HepG2 (cell line): ENCODE data around the gene HCRT. TPM values are rescaled to one million over a fixed set of nuclear protein-coding genes. Genes with fewer than 3 reads are reported as not detected.

Experiments used
- HOXA9 ChIP-seq: sonication (generic); formaldehyde crosslinking; IDR thresholded peaks from 2 replicates; pipeline ENCODE4 v1.8.1; 2022; ENCODE audit warnings: missing genetic modification reagents, mild to moderate bottlenecking, moderate library complexity, borderline replicate concordance
- MAFG ChIP-seq: sonication (generic); formaldehyde crosslinking; IDR thresholded peaks from 2 replicates; pipeline ENCODE4 v1.5.1; 2020; ENCODE audit warnings: mild to moderate bottlenecking, missing genetic modification reagents
- MYC ChIP-seq: sonication (generic); formaldehyde crosslinking; IDR thresholded peaks from 2 replicates; pipeline ENCODE4 v1.9.0; 2021; ENCODE audit warnings: missing genetic modification reagents, borderline replicate concordance
- SALL1 ChIP-seq: sonication (generic); formaldehyde crosslinking; IDR thresholded peaks from 2 replicates; pipeline ENCODE4 v1.8.0; 2022; ENCODE audit warnings: mild to moderate bottlenecking, missing genetic modification reagents
- SALL2 ChIP-seq: sonication (generic); formaldehyde crosslinking; IDR thresholded peaks from 2 replicates; pipeline ENCODE4 v1.8.1; 2023; ENCODE audit warnings: mild to moderate bottlenecking, missing genetic modification reagents, inconsistent platforms
- STAT6 ChIP-seq: sonication (generic); formaldehyde crosslinking; IDR thresholded peaks from 2 replicates; pipeline ENCODE4 v1.4.0; 2020; ENCODE audit warnings: missing genetic modification reagents, mild to moderate bottlenecking, borderline replicate concordance
- THAP11 ChIP-seq: IDR thresholded peaks from 2 replicates; pipeline ENCODE4 v1.6.1; 2016; ENCODE audit warnings: missing biosample characterization, missing genetic modification reagents
- THRA ChIP-seq: sonication (generic); formaldehyde crosslinking; IDR thresholded peaks from 2 replicates; pipeline ENCODE4 v1.4.0; 2020; ENCODE audit warnings: missing genetic modification reagents, borderline replicate concordance
- ZNF142 ChIP-seq: sonication (generic); formaldehyde crosslinking; IDR thresholded peaks from 2 replicates; pipeline ENCODE4 v1.4.0; 2020; ENCODE audit warnings: missing genetic modification reagents
- ZNF687 ChIP-seq: sonication (generic); formaldehyde crosslinking; IDR thresholded peaks from 2 replicates; pipeline ENCODE4 v1.5.1; 2020; ENCODE audit warnings: mild to moderate bottlenecking, missing genetic modification reagents, moderate library complexity
- ZNF770 ChIP-seq: sonication (generic); formaldehyde crosslinking; IDR thresholded peaks from 2 replicates; pipeline ENCODE4 v1.5.0; 2020; ENCODE audit warnings: mild to moderate bottlenecking, missing genetic modification reagents
- ZNF790 ChIP-seq: sonication (generic); formaldehyde crosslinking; IDR thresholded peaks from 2 replicates; pipeline ENCODE4 v1.8.0; 2022; ENCODE audit warnings: missing genetic modification reagents, mild to moderate bottlenecking, borderline replicate concordance
- polyA plus RNA-seq, 8 experiments: library from polyadenylated mRNA; depleted of rRNA in 3 of 8; stranded (reverse) in 7 of 8; unstranded in 1 of 8; fragments of >200 nt; fragmentation: Illumina TruSeq in 4 of 8; extraction: Trizol in 4 of 8; gene quantifications; 2 replicates each; pipeline versions ENCODE4 v1.2.1 to v1.2.3, GENCODE V29; 2011 to 2016; ENCODE audit warnings: low read depth in 4 of 8, missing spikeins in 1 of 8, mixed read lengths in 1 of 8; ENCODE audit not compliant: insufficient read depth in 1 of 8
- total RNA-seq, 5 experiments: library from RNA; depleted of rRNA; stranded (reverse); fragments of >200 nt; fragmentation: Illumina TruSeq; extraction: Trizol; gene quantifications; 2 replicates each; pipeline ENCODE4 v1.2.3, GENCODE V29; 2016; ENCODE audit warnings: low read depth in 1 of 5

The HCRT gene
- total and polyA plus RNA-seq, 2 of the 13 experiments (the other 11 are each of a cell fraction or from before 2014, with no cell fraction given): not detected

GRCh38 chr17:42178817-42179216 is 6.4 kb downstream of the HCRT start (continued):
- TF ChIP-seq SALL1 (CRISPR knock-in tag) (peak; percentile 47; the same call in 1 of the 2 replicates), HOXA9 (CRISPR knock-in tag) (no peak), THRA (CRISPR knock-in tag) (no peak), THAP11 (CRISPR knock-in tag) (0 out of 2 replicates have a peak, but pooled peaks have one; percentile 19), STAT6 (CRISPR knock-in tag) (no peak), ZNF687 (CRISPR knock-in tag) (peak; percentile 37), SALL2 (CRISPR knock-in tag) (no peak), ZNF770 (CRISPR knock-in tag) (no peak), MAFG (CRISPR knock-in tag) (no peak), ZNF790 (no peak), ZNF142 (no peak), MYC (CRISPR knock-in tag) (peak; percentile 29; the same call in 1 of the 2 replicates)
